HepG2 (cell line): ENCODE measurements around the gene PRRC2A. TPM values are rescaled to one million over a fixed set of nuclear protein-coding genes. Genes with fewer than 3 reads are reported as not detected.

Experiments used
- CAMTA2 ChIP-seq: sonication (generic); formaldehyde crosslinking; IDR thresholded peaks from 2 replicates; pipeline ENCODE4 v1.4.0; 2020; ENCODE audit warnings: mild to moderate bottlenecking, missing genetic modification reagents, borderline replicate concordance
- CCDC6 ChIP-seq: sonication (generic); formaldehyde crosslinking; IDR thresholded peaks from 2 replicates; pipeline ENCODE4 v1.8.1; 2022; ENCODE audit warnings: mild to moderate bottlenecking, missing genetic modification reagents, moderate library complexity
- HOXA7 ChIP-seq: sonication (generic); formaldehyde crosslinking; IDR thresholded peaks from 2 replicates; pipeline ENCODE4 v1.8.1; 2022; ENCODE audit warnings: mild to moderate bottlenecking, missing genetic modification reagents, moderate library complexity
- MAFK ChIP-seq, 2 experiments: IDR thresholded peaks in 1 of 2; conservative IDR thresholded peaks in 1 of 2; 2 replicates each; pipeline ENCODE4 v1.6.1; 2011; ENCODE audit warnings: improper control_type of control experiment in 2 of 2, low read length in 2 of 2
- MBNL3 ChIP-seq: fragments of 250-450 bp; sonication (Bioruptor Pico); conservative IDR thresholded peaks from 2 replicates; pipeline ENCODE4 v1.8.0; 2022; ENCODE audit warnings: mild to moderate bottlenecking, inconsistent platforms
- YEATS2 ChIP-seq: sonication (generic); formaldehyde crosslinking; IDR thresholded peaks from 2 replicates; pipeline ENCODE4 v1.4.0; 2020; ENCODE audit warnings: missing genetic modification reagents, borderline replicate concordance
- ZC3H4 ChIP-seq: sonication (generic); formaldehyde crosslinking; IDR thresholded peaks from 2 replicates; pipeline ENCODE4 v1.4.0; 2020; ENCODE audit warnings: missing genetic modification reagents, borderline replicate concordance
- ZFP1 ChIP-seq: IDR thresholded peaks from 2 replicates; pipeline ENCODE4 v1.6.1; 2016
- ZFP41 ChIP-seq: sonication (generic); formaldehyde crosslinking; IDR thresholded peaks from 2 replicates; pipeline ENCODE4 v1.4.0; 2020; ENCODE audit warnings: mild to moderate bottlenecking, missing genetic modification reagents, borderline replicate concordance
- ZNF232 ChIP-seq: sonication (generic); formaldehyde crosslinking; IDR thresholded peaks from 2 replicates; pipeline ENCODE4 v1.4.0; 2020; ENCODE audit warnings: missing genetic modification reagents, borderline replicate concordance
- ZNF598 ChIP-seq: sonication (generic); formaldehyde crosslinking; IDR thresholded peaks from 2 replicates; pipeline ENCODE4 v1.5.1; 2020; ENCODE audit warnings: mild to moderate bottlenecking, missing genetic modification reagents, borderline replicate concordance
- ZNF724P ChIP-seq: sonication (generic); formaldehyde crosslinking; IDR thresholded peaks from 2 replicates; pipeline ENCODE4 v1.8.0; 2022; ENCODE audit warnings: missing genetic modification reagents, borderline replicate concordance
- ZNF766 ChIP-seq: sonication (generic); formaldehyde crosslinking; IDR thresholded peaks from 2 replicates; pipeline ENCODE4 v1.5.0; 2020; ENCODE audit warnings: missing genetic modification reagents, borderline replicate concordance
- polyA plus RNA-seq, 8 experiments: library from polyadenylated mRNA; depleted of rRNA in 3 of 8; stranded (reverse) in 7 of 8; unstranded in 1 of 8; fragments of >200 nt; fragmentation: Illumina TruSeq in 4 of 8; extraction: Trizol in 4 of 8; gene quantifications; 2 replicates each; pipeline versions ENCODE4 v1.2.1 to v1.2.3, GENCODE V29; 2011 to 2016; ENCODE audit warnings: low read depth in 4 of 8, missing spikeins in 1 of 8, mixed read lengths in 1 of 8; ENCODE audit not compliant: insufficient read depth in 1 of 8
- total RNA-seq, 5 experiments: library from RNA; depleted of rRNA; stranded (reverse); fragments of >200 nt; fragmentation: Illumina TruSeq; extraction: Trizol; gene quantifications; 2 replicates each; pipeline ENCODE4 v1.2.3, GENCODE V29; 2016; ENCODE audit warnings: low read depth in 1 of 5
- TF ChIP-seq, protein P1 (sequence below): sonication (generic); formaldehyde crosslinking; conservative IDR thresholded peaks from 2 replicates; pipeline ENCODE4 v1.4.0; 2020; ENCODE audit warnings: missing genetic modification reagents
- TF ChIP-seq, protein P2 (sequence below): sonication (generic); formaldehyde crosslinking; IDR thresholded peaks from 2 replicates; pipeline ENCODE4 v1.8.0; 2022; ENCODE audit warnings: missing genetic modification reagents, low read depth, mild to moderate bottlenecking, borderline replicate concordance
- TF ChIP-seq, protein P3 (sequence below): sonication (generic); formaldehyde crosslinking; conservative IDR thresholded peaks from 2 replicates; pipeline ENCODE4 v1.4.0; 2020; ENCODE audit warnings: mild to moderate bottlenecking, missing genetic modification reagents, moderate library complexity
- TF ChIP-seq, protein P4 (sequence below): sonication (generic); formaldehyde crosslinking; IDR thresholded peaks from 2 replicates; pipeline ENCODE4 v1.8.0; 2022; ENCODE audit warnings: mild to moderate bottlenecking, missing genetic modification reagents, moderate library complexity
- TF ChIP-seq, protein P5 (sequence below): IDR thresholded peaks from 2 replicates; pipeline ENCODE4 v1.6.1; 2018; ENCODE audit warnings: missing genetic modification reagents, mild to moderate bottlenecking, missing compliant biosample characterization

The PRRC2A gene
- total and polyA plus RNA-seq, 2 of the 13 experiments (the other 11 are each of a cell fraction or from before 2014, with no cell fraction given): 38.9 to 47.4 TPM

DNA sequence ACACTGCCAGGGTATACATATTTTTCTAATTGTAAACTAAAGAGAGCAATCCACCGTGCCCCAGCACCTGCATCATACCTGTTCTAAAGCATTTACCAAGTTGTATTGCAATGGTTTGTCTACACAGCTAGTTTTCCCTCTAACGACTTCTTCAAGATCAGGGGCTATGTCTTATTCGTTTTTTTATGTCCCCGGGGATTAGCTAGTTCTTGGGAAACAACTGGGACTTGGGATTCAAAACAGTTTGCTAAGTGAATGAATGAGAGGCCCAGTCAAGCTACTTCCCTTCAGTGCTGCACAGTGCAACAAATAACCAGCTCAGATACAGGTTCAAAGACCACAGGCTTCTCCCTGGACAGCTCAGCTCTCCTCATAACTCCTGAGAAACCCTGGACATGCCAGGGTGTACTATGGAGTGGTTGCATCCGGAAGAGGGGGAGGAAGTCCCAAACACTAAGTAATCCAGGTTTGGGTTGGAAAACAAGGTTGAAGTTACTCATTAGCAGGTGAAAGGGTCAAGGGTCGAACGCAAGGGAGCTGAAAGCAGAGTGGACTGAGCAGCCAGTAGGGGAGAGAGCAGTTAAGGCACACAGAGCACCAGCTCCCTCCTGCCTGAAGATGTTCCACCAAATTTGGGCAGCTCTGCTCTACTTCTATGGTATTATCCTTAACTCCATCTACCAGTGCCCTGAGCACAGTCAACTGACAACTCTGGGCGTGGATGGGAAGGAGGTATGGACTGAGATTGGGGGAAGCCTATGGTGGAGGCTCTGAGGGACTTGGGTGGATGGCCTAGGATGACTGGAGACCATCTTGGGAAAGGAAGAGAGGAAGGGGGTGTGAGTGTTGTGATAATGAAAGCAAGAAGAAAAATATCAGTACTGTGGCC lies 35.1 kb downstream of the PRRC2A start, which contains the start of gene APOM (continued):
- TF ChIP-seq, protein P1, sequence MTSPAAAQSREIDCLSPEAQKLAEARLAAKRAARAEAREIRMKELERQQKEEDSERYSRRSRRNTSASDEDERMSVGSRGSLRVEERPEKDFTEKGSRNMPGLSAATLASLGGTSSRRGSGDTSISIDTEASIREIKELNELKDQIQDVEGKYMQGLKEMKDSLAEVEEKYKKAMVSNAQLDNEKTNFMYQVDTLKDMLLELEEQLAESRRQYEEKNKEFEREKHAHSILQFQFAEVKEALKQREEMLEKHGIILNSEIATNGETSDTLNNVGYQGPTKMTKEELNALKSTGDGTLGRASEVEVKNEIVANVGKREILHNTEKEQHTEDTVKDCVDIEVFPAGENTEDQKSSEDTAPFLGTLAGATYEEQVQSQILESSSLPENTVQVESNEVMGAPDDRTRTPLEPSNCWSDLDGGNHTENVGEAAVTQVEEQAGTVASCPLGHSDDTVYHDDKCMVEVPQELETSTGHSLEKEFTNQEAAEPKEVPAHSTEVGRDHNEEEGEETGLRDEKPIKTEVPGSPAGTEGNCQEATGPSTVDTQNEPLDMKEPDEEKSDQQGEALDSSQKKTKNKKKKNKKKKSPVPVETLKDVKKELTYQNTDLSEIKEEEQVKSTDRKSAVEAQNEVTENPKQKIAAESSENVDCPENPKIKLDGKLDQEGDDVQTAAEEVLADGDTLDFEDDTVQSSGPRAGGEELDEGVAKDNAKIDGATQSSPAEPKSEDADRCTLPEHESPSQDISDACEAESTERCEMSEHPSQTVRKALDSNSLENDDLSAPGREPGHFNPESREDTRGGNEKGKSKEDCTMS (CRISPR knock-in tag): no peak
- TF ChIP-seq MAFK (conservative IDR thresholded peaks at IDR 0.05 in 1 of 2, IDR thresholded peaks at IDR 0.05 in 1 of 2; ENCODE audit: low read length in 2 of 2) (no peak), ZNF232 (CRISPR knock-in tag) (no peak; the same call in 1 of the 2 replicates), CAMTA2 (CRISPR knock-in tag) (peak; percentile 79; the same call in 1 of the 2 replicates), ZFP1 (CRISPR knock-in tag) (peak; percentile 90; the same call in 1 of the 2 replicates), ZNF598 (CRISPR knock-in tag) (no peak), ZNF766 (CRISPR knock-in tag) (peak; percentile 95), HOXA7 (CRISPR knock-in tag) (0 out of 2 replicates have a peak, but pooled peaks have one; percentile 64), ZC3H4 (CRISPR knock-in tag) (no peak), MBNL3 (no peak), CCDC6 (CRISPR knock-in tag) (peak; percentile 87), YEATS2 (CRISPR knock-in tag) (peak; percentile 92; the same call in 1 of the 2 replicates), ZFP41 (CRISPR knock-in tag) (no peak), ZNF724P (CRISPR knock-in tag) (no peak)
- TF ChIP-seq, protein P2, sequence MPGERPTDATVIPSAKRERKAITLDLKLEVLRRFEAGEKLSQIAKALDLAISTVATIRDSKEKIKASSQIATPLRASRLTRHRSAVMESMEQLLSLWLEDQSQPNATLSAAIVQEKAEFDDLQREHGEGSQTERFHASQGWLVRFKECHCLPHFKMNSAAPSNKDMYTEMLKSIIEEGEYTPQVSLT: 0 out of 2 replicates have a peak, but pooled peaks have one; percentile 69
- TF ChIP-seq, protein P3, sequence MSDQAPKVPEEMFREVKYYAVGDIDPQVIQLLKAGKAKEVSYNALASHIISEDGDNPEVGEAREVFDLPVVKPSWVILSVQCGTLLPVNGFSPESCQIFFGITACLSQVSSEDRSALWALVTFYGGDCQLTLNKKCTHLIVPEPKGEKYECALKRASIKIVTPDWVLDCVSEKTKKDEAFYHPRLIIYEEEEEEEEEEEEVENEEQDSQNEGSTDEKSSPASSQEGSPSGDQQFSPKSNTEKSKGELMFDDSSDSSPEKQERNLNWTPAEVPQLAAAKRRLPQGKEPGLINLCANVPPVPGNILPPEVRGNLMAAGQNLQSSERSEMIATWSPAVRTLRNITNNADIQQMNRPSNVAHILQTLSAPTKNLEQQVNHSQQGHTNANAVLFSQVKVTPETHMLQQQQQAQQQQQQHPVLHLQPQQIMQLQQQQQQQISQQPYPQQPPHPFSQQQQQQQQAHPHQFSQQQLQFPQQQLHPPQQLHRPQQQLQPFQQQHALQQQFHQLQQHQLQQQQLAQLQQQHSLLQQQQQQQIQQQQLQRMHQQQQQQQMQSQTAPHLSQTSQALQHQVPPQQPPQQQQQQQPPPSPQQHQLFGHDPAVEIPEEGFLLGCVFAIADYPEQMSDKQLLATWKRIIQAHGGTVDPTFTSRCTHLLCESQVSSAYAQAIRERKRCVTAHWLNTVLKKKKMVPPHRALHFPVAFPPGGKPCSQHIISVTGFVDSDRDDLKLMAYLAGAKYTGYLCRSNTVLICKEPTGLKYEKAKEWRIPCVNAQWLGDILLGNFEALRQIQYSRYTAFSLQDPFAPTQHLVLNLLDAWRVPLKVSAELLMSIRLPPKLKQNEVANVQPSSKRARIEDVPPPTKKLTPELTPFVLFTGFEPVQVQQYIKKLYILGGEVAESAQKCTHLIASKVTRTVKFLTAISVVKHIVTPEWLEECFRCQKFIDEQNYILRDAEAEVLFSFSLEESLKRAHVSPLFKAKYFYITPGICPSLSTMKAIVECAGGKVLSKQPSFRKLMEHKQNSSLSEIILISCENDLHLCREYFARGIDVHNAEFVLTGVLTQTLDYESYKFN (CRISPR knock-in tag): peak; percentile 100
- TF ChIP-seq, protein P4, sequence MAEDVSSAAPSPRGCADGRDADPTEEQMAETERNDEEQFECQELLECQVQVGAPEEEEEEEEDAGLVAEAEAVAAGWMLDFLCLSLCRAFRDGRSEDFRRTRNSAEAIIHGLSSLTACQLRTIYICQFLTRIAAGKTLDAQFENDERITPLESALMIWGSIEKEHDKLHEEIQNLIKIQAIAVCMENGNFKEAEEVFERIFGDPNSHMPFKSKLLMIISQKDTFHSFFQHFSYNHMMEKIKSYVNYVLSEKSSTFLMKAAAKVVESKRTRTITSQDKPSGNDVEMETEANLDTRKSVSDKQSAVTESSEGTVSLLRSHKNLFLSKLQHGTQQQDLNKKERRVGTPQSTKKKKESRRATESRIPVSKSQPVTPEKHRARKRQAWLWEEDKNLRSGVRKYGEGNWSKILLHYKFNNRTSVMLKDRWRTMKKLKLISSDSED (CRISPR knock-in tag): no peak
- TF ChIP-seq, protein P5, sequence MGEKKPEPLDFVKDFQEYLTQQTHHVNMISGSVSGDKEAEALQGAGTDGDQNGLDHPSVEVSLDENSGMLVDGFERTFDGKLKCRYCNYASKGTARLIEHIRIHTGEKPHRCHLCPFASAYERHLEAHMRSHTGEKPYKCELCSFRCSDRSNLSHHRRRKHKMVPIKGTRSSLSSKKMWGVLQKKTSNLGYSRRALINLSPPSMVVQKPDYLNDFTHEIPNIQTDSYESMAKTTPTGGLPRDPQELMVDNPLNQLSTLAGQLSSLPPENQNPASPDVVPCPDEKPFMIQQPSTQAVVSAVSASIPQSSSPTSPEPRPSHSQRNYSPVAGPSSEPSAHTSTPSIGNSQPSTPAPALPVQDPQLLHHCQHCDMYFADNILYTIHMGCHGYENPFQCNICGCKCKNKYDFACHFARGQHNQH (CRISPR knock-in tag): peak; percentile 98
